KMS-11 (cell line): ENCODE measurements around the gene SSBP3.

ENCODE experiments used
- H2AFZ ChIP-seq: fragments of 200-600 bp; sonication (generic); 2 replicates; pipeline ENCODE4 v1.6.1; 2016; ENCODE audit warnings: antibody characterized with exemption, mixed run types, low read depth
- H3K27ac ChIP-seq: fragments of 200-600 bp; sonication (generic); 2 replicates; pipeline ENCODE4 v1.6.1; 2016; ENCODE audit warnings: mild to moderate bottlenecking, mixed run types
- H3K27me3 ChIP-seq: fragments of 200-600 bp; sonication (generic); 2 replicates; pipeline ENCODE4 v1.6.1; 2017; ENCODE audit warnings: mild to moderate bottlenecking, low read depth, mixed run types, moderate library complexity; ENCODE audit not compliant: insufficient read depth
- H3K36me3 ChIP-seq: fragments of 200-600 bp; sonication (generic); 2 replicates; pipeline ENCODE4 v1.6.1; 2017; ENCODE audit warnings: mild to moderate bottlenecking, mixed run types; ENCODE audit not compliant: insufficient read depth
- H3K4me1 ChIP-seq: fragments of 200-600 bp; sonication (generic); 2 replicates; pipeline ENCODE4 v1.6.1; 2016; ENCODE audit warnings: mild to moderate bottlenecking, low read depth, mixed run types; ENCODE audit not compliant: poor library complexity, severe bottlenecking
- H3K4me2 ChIP-seq: fragments of 200-600 bp; sonication (generic); 2 replicates; pipeline ENCODE4 v1.7.0; 2016; ENCODE audit warnings: mild to moderate bottlenecking, mixed run types
- H3K4me3 ChIP-seq: fragments of 200-600 bp; sonication (generic); IDR thresholded peaks from 2 replicates; pipeline ENCODE4 v1.6.1; 2017; ENCODE audit warnings: low read depth, low read length, mixed read lengths; ENCODE audit not compliant: insufficient read depth
- H3K79me2 ChIP-seq: fragments of 200-600 bp; sonication (generic); 2 replicates; pipeline ENCODE4 v1.6.1; 2016; ENCODE audit warnings: low read depth, mixed run types; ENCODE audit not compliant: insufficient read depth
- H3K9ac ChIP-seq: fragments of 200-600 bp; sonication (generic); 2 replicates; pipeline ENCODE4 v1.6.1; 2016; ENCODE audit warnings: mild to moderate bottlenecking, mixed run types
- H4K20me1 ChIP-seq: fragments of 200-600 bp; sonication (generic); 2 replicates; pipeline ENCODE4 v1.6.1; 2016; ENCODE audit warnings: mild to moderate bottlenecking, mixed run types; ENCODE audit not compliant: insufficient read depth
- CTCF ChIP-seq: fragments of 200-600 bp; sonication (generic); conservative IDR thresholded peaks from 2 replicates; pipeline ENCODE4 v1.6.1; 2017; ENCODE audit warnings: low read depth, mild to moderate bottlenecking, antibody characterized with exemption, low read length, moderate library complexity, mixed read lengths

The SSBP3 gene

GRCh38 chr1:54272134-54272533 is 134.1 kb downstream of the SSBP3 start:
- no peak overlapping the region for H3K27ac ChIP-seq
- H3K36me3 ChIP-seq = no peaks in the 10 kb centered on the region
- no peaks in the 10 kb centered on the region for H3K79me2 ChIP-seq

GRCh38 chr1:54271341-54271740 is 134.9 kb downstream of the SSBP3 start:
- no peak overlapping the region for H2AFZ ChIP-seq
- H3K27ac ChIP-seq = no peak overlapping the region
- H3K4me3 ChIP-seq = no peak overlapping the region
- H3K79me2 ChIP-seq = no peaks in the 10 kb centered on the region
- no peak overlapping the region for H3K4me2 ChIP-seq
- H3K36me3 ChIP-seq = no peaks in the 10 kb centered on the region
- H3K27me3 ChIP-seq = no peaks in the 10 kb centered on the region
- no peak overlapping the region for H3K9ac ChIP-seq
- H4K20me1 ChIP-seq = no peaks in the 10 kb centered on the region
- TF ChIP-seq CTCF = no peak
- no peaks in the 10 kb centered on the region for H3K4me1 ChIP-seq

More at GRCh38 chr1:54272134-54272533, 134.1 kb downstream of the SSBP3 start:
- no peak overlapping the region for H2AFZ ChIP-seq
- H3K4me3 ChIP-seq = no peak overlapping the region
- no peaks in the 10 kb centered on the region for H3K27me3 ChIP-seq
- no peak overlapping the region for H3K9ac ChIP-seq
- no peak overlapping the region for H3K4me2 ChIP-seq
- no peak for TF ChIP-seq CTCF
- no peaks in the 10 kb centered on the region for H4K20me1 ChIP-seq
- H3K4me1 ChIP-seq = peaks cover 4% of the 10 kb centered on the region

GRCh38 chr1:54270543-54270942 is 135.7 kb downstream of the SSBP3 start:
- Histone ChIP-seq H2AFZ (no peak overlapping the region), H3K4me1 (no peaks in the 10 kb centered on the region), H3K4me3 (no peak overlapping the region), H3K4me2 (no peak overlapping the region), H3K36me3 (no peaks in the 10 kb centered on the region), H3K9ac (no peak overlapping the region), H3K27me3 (no peaks in the 10 kb centered on the region), H3K79me2 (no peaks in the 10 kb centered on the region), H3K27ac (no peak overlapping the region), H4K20me1 (no peaks in the 10 kb centered on the region)
- no peak for TF ChIP-seq CTCF

GRCh38 chr1:54268762-54269297 is 137.4 kb downstream of the SSBP3 start:
- H2AFZ ChIP-seq = no peak overlapping the region
- no peak overlapping the region for H3K9ac ChIP-seq
- no peaks in the 10 kb centered on the region for H3K27me3 ChIP-seq
- no peaks in the 10 kb centered on the region for H3K79me2 ChIP-seq
- no peaks in the 10 kb centered on the region for H4K20me1 ChIP-seq
- no peak for TF ChIP-seq CTCF
- no peak overlapping the region for H3K4me2 ChIP-seq
- H3K4me3 ChIP-seq = no peak overlapping the region
- H3K4me1 ChIP-seq = no peaks in the 10 kb centered on the region
- no peak overlapping the region for H3K27ac ChIP-seq
- H3K36me3 ChIP-seq = no peaks in the 10 kb centered on the region
